Endothelial cell of umbilical vein (primary cell): Measurements from ENCODE around the gene TRIM39. TPM values are rescaled to one million over a fixed set of nuclear protein-coding genes. Genes with fewer than 3 reads are reported as not detected.

Experiments
- BruUV-seq: library from RNA; stranded (reverse); fragments of 400-500 nt; replicated peaks from 2 replicates; lab custom pipeline; 2021; lab: Mats Ljungman, UMichigan
- CTCF ChIA-PET: fragments of 300-600, 350-600 bp; sonication (Branson Sonifier 250); formaldehyde crosslinking; loops from one replicate; lab custom pipeline; 2021; ENCODE audit warnings: antibody characterized with exemption, inconsistent platforms; lab: Charles Lee
- POLR2A ChIA-PET: fragments of 300-600, 350-600 bp; sonication (Branson Sonifier 250); formaldehyde crosslinking; loops from one replicate; lab custom pipeline; 2021; ENCODE audit warnings: antibody characterized with exemption, inconsistent platforms; lab: Charles Lee
- DNase-seq: peaks from one replicate; pipeline ENCODE4 v3.0.0-alpha.2; 2011; ENCODE audit warnings: low read depth, low spot score
- FAIRE-seq: peaks from 2 replicates; lab custom pipeline; 2011; peaks lifted over from hg19 to GRCh38; lab: Jason Lieb, UNC
- H2AFZ ChIP-seq: 2 replicates; pipeline ENCODE4 v1.6.0; 2012; ENCODE audit warnings: low read depth, low read length, control low read depth, inconsistent platforms
- H3K27ac ChIP-seq: 2 replicates; pipeline ENCODE4 v1.5.1; 2011; ENCODE audit warnings: low read depth, mild to moderate bottlenecking, control low read depth, low read length, moderate library complexity; ENCODE audit not compliant: insufficient read depth
- H3K27me3 ChIP-seq, 2 experiments: 2 replicates each; pipeline versions ENCODE4 v1.6.0 to v1.6.1; 2011; ENCODE audit warnings: low read length in 2 of 2, mixed read lengths in 1 of 2; ENCODE audit not compliant: control insufficient read depth in 2 of 2, insufficient read depth in 2 of 2
- H3K36me3 ChIP-seq, 2 experiments: 2 replicates in 1 of 2; 3 replicates in 1 of 2; pipeline ENCODE4 v1.5.1; 2011; ENCODE audit warnings: low read length in 2 of 2, mild to moderate bottlenecking in 1 of 2, moderate library complexity in 1 of 2; ENCODE audit not compliant: control insufficient read depth in 2 of 2, insufficient read depth in 2 of 2; ENCODE audit errors: extremely low read depth in 1 of 2
- H3K4me1 ChIP-seq: 3 replicates; pipeline ENCODE4 v1.5.1; 2011; ENCODE audit warnings: mild to moderate bottlenecking, low read length; ENCODE audit not compliant: control insufficient read depth, insufficient read depth; ENCODE audit errors: extremely low read depth
- H3K4me2 ChIP-seq: 2 replicates; pipeline ENCODE4 v1.6.1; 2011; ENCODE audit warnings: low read length, control low read depth, mixed read lengths; ENCODE audit not compliant: insufficient read depth
- H3K4me3 ChIP-seq, 3 experiments: fragments of 200-600 bp in 1 of 3; sonication (generic), shearing (Covaris generic) in 1 of 3; replicated peaks in 1 of 3; 2 replicates each; pipeline ENCODE4 v1.5.1; 2011 to 2016; ENCODE audit warnings: control low read depth in 3 of 3, low read length in 3 of 3, mild to moderate bottlenecking in 2 of 3, inconsistent platforms in 1 of 3, low read depth in 1 of 3, moderate library complexity in 1 of 3; ENCODE audit not compliant: insufficient read depth in 1 of 3
- H3K79me2 ChIP-seq: 2 replicates; pipeline ENCODE4 v1.6.0; 2012; ENCODE audit warnings: low read length, inconsistent platforms; ENCODE audit not compliant: control insufficient read depth, insufficient read depth
- H3K9ac ChIP-seq: replicated peaks from 2 replicates; pipeline ENCODE3; 2011; ENCODE audit warnings: low read length, control low read depth; ENCODE audit not compliant: insufficient read depth; ENCODE audit errors: extremely low read depth
- H3K9me1 ChIP-seq: replicated peaks from 3 replicates; pipeline ENCODE4 v1.6.0; 2011; ENCODE audit warnings: mild to moderate bottlenecking, low read length; ENCODE audit not compliant: control insufficient read depth, insufficient read depth; ENCODE audit errors: extremely low read depth
- H3K9me3 ChIP-seq: replicated peaks from 2 replicates; pipeline ENCODE4 v1.5.1; 2012; ENCODE audit warnings: low read length, inconsistent platforms; ENCODE audit not compliant: control insufficient read depth, insufficient read depth
- H4K20me1 ChIP-seq: replicated peaks from 2 replicates; pipeline ENCODE3; 2011; ENCODE audit warnings: mild to moderate bottlenecking, low read length; ENCODE audit not compliant: control insufficient read depth, insufficient read depth; ENCODE audit errors: extremely low read depth
- CTCF ChIP-seq, 2 donors: IDR thresholded peaks; 1 replicate in 1 of 2; 2 replicates in 1 of 2; pipeline ENCODE4 v1.5.1; 2011; ENCODE audit warnings: low read length in 2 of 2, mild to moderate bottlenecking in 2 of 2, moderate library complexity in 2 of 2, control low read depth in 1 of 2, inconsistent platforms in 1 of 2, low read depth in 1 of 2; ENCODE audit not compliant: insufficient read depth in 1 of 2; ENCODE audit errors: extremely low read depth in 1 of 2
- EZH2 ChIP-seq: IDR thresholded peaks from 2 replicates; pipeline ENCODE4 v1.6.1; 2012; ENCODE audit warnings: borderline replicate concordance, low read depth, mild to moderate bottlenecking, moderate library complexity, low read length, inconsistent platforms; ENCODE audit not compliant: severe bottlenecking
- FOS ChIP-seq: IDR thresholded peaks from 2 replicates; pipeline ENCODE4 v1.6.1; 2011; ENCODE audit warnings: mild to moderate bottlenecking, low read length, moderate library complexity, borderline replicate concordance; ENCODE audit not compliant: insufficient read depth
- GATA2 ChIP-seq: IDR thresholded peaks from 2 replicates; pipeline ENCODE4 v1.7.0; 2011; ENCODE audit warnings: low read depth, mild to moderate bottlenecking, moderate library complexity, mixed read lengths, low read length; ENCODE audit not compliant: insufficient read length, insufficient read depth
- JUN ChIP-seq: IDR thresholded peaks from 2 replicates; pipeline ENCODE4 v1.6.1; 2011; ENCODE audit warnings: borderline replicate concordance, low read depth; ENCODE audit not compliant: insufficient read length, insufficient read depth
- MAX ChIP-seq: IDR thresholded peaks from 2 replicates; pipeline ENCODE4 v1.6.1; 2011; ENCODE audit not compliant: insufficient read depth, insufficient read length
- MYC ChIP-seq: IDR thresholded peaks from one replicate; pipeline ENCODE4 v1.6.1; 2011; ENCODE audit warnings: mild to moderate bottlenecking, low read depth, low read length
- POLR2A ChIP-seq: IDR thresholded peaks from 2 replicates; pipeline ENCODE4 v1.6.1; 2012; ENCODE audit warnings: low read depth, mild to moderate bottlenecking, control low read depth, low read length
- POLR2AphosphoS5 ChIP-seq: IDR thresholded peaks from 2 replicates; pipeline ENCODE4 v1.6.1; 2012; ENCODE audit warnings: low read depth, mild to moderate bottlenecking, control low read depth, low read length, moderate library complexity; ENCODE audit not compliant: insufficient read depth
- dilution Hi-C: fragments of 300-500 bp; cut with MboI; formaldehyde crosslinking; loops from one replicate; pipeline ENCODE4 v1.15.0; 2019; ENCODE audit warnings: low sequenced_read_pairs; ENCODE audit not compliant: extremely low pct_ligation_motif_present
- intact Hi-C: fragments of 100-400 bp; cut with micrococcal nuclease; formaldehyde crosslinking; loops from one replicate; pipeline ENCODE4 v1.10.0; 2022
- polyA plus RNA-seq, 4 experiments: library from polyadenylated mRNA; depleted of rRNA in 3 of 4; stranded (reverse) in 3 of 4; unstranded in 1 of 4; fragments of >200 nt; gene quantifications; 2 replicates each; pipeline versions ENCODE4 v1.2.1 to v1.2.3, GENCODE V29; 2011 to 2012; ENCODE audit warnings: missing spikeins in 1 of 4
- total RNA-seq: library from RNA; stranded (reverse); gene quantifications from 2 replicates; pipeline ENCODE4 v1.2.3, GENCODE V29; 2021

Gene TRIM39
- total and polyA plus RNA-seq, 2 donors (not counting 3 experiments of a cell fraction or from before 2014, with no cell fraction given): 5.6 to 13.1 TPM

- DNase-seq (no peak), FAIRE-seq (no peak)
- Histone ChIP-seq H3K4me1 (peaks cover 6% of the 10 kb centered on the region), H3K9me1 (no peaks in the 10 kb centered on the region), H3K9me3 (no peaks in the 10 kb centered on the region), H3K36me3 (peaks cover 9 to 18% of the 10 kb centered on the region in 2 experiments), H3K4me3 (no peak overlapping the region), H4K20me1 (no peaks in the 10 kb centered on the region), H3K27me3 (no peaks in the 10 kb centered on the region), H2AFZ (no peak overlapping the region), H3K27ac (no peak overlapping the region), H3K4me2 (no peak overlapping the region), H3K9ac (no peak overlapping the region), H3K79me2 (no peaks in the 10 kb centered on the region)
- ChIA-PET POLR2A (no interaction called here), CTCF (interaction anchor here (1.6 kb wide), 1 partner anchor 113 kb away, joined by 5 read pairs; no protein-coding TSS in a partner anchor)
- TF ChIP-seq FOS: no peak
- TF ChIP-seq MAX: no peak
- TF ChIP-seq POLR2AphosphoS5: no peak
- TF ChIP-seq MYC: no peak
- TF ChIP-seq JUN: no peak
- TF ChIP-seq EZH2: no peak
- no peak for TF ChIP-seq GATA2
- TF ChIP-seq POLR2A: no peak
- no peak for TF ChIP-seq CTCF (IDR thresholded peaks at IDR 0.05; ENCODE audit: extremely low read depth in 1 of 2, insufficient read depth in 1 of 2, low read depth in 1 of 2, low read length in 2 of 2)
- intact Hi-C loops: no loop called here
- dilution Hi-C loops: no loop called here
- no TSS peak for BruUV-seq
Measured at GRCh38 chr6:30331981-30332380, 5.3 kb downstream of the TRIM39 start.
